NCI-H510A treated with DMSO at 0.1 percent for 48 hours (cell line): ENCODE results near the gene URGCP.
"Not testable (repeated sequence)": the region's sequence is repeated elsewhere in the genome, so short reads cannot be mapped to it uniquely, and the experiment has no call there.

Source experiments
- DNase-seq: peaks from one replicate; lab custom pipeline; 2025; lab: John Stamatoyannopoulos, UW

The URGCP gene

DNA sequence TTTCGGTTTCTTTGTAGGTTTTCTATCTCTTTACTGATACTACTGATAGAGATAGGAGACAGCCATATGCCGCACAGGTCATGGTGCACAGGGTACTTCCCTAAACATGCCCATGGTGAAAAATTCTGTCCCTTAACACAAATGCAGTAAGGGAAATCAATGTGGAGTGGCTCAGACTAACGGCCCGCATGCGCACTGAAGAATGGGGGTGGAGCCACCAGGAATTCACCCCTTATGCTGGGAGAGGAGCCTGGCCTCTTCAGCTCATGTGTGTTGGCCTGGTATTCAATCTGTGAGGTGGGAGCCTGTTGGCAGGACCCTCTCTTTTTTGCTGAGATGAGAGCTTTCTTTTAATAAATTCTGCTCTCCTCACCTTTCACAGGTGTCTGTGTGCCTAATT is 8.4 kb upstream of the URGCP start:
- DNase-seq, result no peak

GRCh38 chr7:43905956-43906330 is 453 bp downstream of the URGCP start:
- peak; percentile 13 for DNase-seq

GRCh38 chr7:43905209-43905946 is 1.0 kb downstream of the URGCP start:
- DNase-seq, result no peak

DNA sequence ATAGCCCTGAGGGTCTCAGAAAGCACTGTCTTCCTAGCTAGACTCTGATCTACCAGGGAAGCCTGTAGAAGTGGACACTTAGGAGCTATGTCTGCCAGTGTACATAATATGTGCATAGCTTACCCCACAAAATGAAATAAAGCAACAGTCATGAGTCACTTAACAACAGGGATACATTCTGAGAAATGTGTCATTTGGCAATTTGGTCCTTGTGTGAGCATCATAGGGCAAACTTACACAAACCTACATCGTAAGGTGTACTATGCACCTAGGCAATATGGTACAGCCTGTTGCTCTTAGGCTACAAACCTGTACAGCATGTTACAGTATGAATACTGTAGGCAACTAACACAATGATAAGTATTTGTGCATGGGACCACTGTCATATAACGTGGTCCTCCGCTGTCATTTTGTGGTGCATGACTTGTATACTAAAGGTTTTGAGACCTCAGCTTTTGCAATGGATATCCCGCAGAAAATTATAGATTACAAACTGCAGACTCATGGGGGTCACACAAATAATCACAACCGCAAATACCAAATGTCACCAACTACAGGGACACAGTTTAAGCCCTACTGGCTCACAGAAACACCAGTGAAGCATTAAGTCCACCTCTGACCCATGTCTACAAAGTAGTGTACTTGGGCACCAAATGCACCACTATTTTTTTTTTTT is 1.7 kb downstream of the URGCP start:
- no peak for DNase-seq

DNA sequence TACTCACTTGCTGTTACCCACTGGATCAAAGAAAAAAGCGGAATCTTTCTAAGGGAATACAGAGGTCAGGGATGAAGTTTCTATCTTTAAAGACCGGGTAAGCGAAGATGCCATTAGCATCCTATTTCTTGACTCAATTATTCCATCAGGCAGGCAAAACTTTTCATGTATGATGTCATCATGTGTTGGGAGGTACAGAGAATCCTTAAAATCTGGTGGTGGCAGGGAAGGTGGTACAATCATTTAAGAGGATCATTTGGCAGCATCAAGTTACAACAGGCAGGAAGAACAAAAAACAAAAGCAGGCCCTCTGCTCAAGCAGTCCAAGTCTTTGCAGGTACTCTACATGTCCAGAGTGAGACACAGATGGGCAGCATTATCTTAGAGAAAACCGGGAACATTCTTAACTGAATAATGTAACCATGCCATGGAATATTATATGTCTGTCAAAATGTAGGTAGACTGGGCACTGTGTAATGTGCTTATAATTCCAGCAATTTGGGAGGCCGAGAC is 3.8 kb downstream of the URGCP start:
- DNase-seq, result no peak

DNA sequence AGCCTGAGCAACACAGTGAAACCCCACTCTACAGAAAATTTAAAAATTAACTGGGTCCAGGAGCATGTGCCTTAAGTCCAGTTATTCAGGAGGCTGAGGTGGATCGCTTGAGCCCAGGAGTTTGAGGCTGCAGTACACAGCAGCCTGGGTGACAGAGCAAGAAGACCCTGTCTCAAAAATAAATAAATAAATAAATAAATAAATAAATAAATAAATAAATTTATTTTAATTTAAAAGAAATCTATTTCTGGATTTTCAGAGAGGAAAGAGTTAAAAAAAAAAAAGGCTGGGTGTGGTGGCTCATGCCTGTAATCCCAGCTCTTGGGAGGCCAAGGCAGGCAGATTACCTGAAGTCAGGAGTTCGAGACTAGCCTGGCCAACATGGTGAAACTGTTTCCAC is 7.8 kb downstream of the URGCP start:
- DNase-seq, result not testable (repeated sequence)

GRCh38 chr7:43895847-43896415 is 10.5 kb downstream of the URGCP start:
- no peak for DNase-seq

- DNase-seq, result no peak
Observed at GRCh38 chr7:43891069-43891955, 15.1 kb downstream of the URGCP start.

GRCh38 chr7:43890468-43890867 is 15.9 kb downstream of the URGCP start:
- DNase-seq, result no peak

- no peak for DNase-seq
Observed at GRCh38 chr7:43888993-43889945, 17.1 kb downstream of the URGCP start.

DNA sequence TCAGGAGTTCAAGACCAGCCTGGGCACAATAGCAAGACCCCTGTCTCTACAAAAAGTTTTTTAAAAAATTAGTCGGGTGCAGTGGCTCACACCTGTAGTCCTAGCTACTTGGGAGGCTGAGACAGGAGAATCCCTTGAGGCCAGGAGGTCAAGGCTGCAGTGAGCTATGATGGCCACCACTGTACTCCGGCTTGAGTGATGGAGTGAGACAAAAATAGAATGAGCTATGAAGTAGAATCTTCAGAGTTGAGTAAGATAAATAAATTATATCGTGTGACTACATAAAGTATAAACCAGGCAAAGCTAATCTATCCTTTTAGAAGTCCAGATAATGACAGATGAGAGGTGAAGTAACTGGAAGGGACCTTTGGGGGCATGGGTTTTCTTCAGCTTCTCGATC is 21.8 kb downstream of the URGCP start:
- no peak for DNase-seq

DNA sequence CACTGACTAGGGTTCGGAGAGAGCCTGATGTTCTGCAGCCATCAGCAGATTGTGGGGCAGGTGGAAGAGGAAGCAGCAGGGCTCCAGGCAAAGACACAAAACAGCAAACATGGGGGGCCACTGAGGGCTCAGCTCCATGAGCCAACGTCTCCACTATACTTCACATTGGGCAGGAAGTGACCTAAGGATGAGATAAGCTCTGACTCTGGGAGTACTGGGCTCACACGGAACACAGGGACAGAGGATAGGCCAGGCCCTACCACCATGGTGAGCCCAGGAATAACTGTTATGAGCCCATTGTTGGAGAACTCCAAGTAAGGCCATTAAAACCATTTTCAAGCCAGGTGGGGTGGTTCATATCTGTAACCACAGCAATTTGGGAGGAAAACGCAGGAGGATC is 22.2 kb downstream of the URGCP start:
- DNase-seq, result no peak

DNA sequence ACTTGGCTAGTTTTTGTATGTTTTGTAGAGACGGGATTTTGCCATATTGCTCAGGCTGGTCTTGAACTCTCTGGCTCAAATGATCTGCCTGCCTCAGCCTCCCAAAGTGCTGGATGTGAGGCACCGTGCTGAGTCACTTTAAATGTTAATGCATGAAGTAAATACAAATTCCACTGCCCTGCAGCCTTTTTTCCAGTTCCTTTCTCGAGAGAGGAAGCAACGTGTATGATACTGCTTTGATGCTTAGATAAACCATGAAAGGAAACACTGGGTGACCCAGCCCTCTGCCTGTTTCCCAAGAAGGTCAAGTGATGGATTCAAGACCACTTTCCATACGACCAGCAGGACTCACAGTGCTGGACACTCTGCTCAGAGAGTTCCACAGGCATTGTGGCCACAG is 25.8 kb downstream of the URGCP start:
- no peak for DNase-seq

- no peak for DNase-seq
Observed at GRCh38 chr7:43879477-43879876, 26.9 kb downstream of the URGCP start.

DNA sequence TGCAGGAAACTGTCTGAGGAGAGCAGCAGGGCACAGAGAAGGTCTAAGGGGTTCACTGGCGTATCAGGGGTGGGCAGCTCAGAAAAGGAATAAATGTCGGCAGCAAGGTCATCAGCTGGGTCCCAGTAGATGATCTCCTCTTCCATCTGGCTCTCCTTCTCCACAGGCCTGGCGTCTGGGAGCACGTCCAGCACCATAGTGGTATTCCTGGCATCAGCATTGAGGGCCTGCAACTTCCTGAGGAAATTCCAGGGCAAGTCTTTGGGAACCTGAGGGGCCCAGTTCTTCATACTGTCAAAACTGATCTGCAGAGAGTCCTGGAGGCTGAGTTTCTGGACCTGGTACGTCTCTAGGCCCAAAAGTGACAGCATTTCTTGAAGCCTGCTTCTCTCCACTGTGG is 27.5 kb downstream of the URGCP start:
- DNase-seq, result no peak

DNA sequence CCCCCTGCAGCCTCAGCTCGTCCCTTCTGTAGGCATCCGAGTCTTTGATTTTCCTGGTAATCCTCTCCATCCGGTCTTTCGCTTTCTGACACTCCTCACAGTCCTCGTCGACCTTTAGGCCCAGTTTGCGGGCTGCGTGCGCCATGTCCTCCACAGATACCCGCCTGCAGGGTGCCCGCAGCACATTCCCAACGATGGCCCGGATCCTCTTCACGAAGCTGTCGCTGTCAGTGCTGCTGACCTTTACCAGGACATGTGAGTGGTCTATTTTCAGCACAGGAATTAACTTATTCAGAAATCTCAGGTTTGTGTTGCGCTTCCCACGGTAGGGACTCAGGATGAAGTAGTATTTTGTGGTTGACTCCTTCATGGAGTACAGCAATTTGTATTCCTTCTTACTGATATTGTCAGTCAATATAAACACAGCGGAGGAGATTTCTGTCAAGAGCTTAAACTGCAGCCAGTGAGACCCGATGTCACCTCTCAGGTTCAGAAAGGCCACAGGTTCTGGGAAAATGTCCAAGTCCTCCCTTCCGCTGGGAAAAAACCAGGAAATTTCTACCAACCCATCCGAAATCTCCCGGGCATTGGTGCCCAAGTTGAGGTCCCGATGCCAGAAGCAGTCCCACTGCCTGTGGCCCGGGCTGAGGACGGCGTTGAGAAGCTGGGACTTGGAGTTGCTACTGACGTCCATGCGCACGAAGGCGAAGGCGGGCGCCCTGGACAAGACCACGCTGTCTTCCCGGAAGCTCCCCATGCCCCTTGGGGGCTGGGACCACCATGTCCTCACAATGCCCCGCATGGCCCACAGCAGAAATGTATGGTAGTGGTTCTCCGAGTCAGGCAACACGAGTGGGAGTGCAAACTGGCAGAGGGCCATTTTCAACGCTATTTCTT is 28.2 kb downstream of the URGCP start:
- no peak for DNase-seq

- no peak for DNase-seq
Observed at GRCh38 chr7:43876976-43877745, 29.2 kb downstream of the URGCP start.

DNA sequence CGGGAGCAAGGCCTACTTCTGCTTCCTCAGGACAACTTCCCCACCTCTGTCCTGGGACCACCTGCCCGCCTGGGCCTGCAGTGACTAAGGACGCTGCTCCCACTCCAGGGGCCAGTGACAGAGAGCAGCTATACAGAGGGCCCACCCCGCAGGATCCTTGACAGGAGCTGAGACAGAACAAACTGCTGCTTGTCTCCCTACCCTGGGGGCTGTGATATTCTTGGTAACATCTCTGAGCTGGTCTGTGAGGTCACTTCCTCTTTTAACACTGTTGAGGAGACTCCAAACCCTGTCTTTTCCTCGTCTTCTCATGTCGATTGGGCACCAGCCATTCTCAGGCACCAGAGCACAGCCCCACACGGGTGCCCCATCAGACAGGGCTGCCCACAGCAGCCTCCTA is 30.2 kb downstream of the URGCP start:
- DNase-seq, result no peak

- DNase-seq, result no peak
Observed at GRCh38 chr7:43873300-43873699, 33.1 kb downstream of the URGCP start.
